Colon (tissue), 2 donors: Measurements from ENCODE around the gene C12orf42.

Source experiments
- FAIRE-seq: peaks from 2 replicates; lab custom pipeline; 2012; peaks lifted over from hg19 to GRCh38; lab: Jason Lieb, UNC
- donor health status: control.
- donor health status: control.

Gene C12orf42

GRCh38 chr12:103423516-103423910, 72.3 kb downstream of the C12orf42 start:
- FAIRE-seq: no peak

GRCh38 chr12:103422746-103423515, 72.8 kb downstream of the C12orf42 start:
- no peak for FAIRE-seq

- no peak for FAIRE-seq
Observed at GRCh38 chr12:103422328-103422727, 73.4 kb downstream of the C12orf42 start.

- no peak for FAIRE-seq
Observed at GRCh38 chr12:103421402-103421801, 74.4 kb downstream of the C12orf42 start.

- no peak for FAIRE-seq
Observed at GRCh38 chr12:103415681-103416080, 80.1 kb downstream of the C12orf42 start.

GRCh38 chr12:103401421-103401820, 94.3 kb downstream of the C12orf42 start:
- no peak for FAIRE-seq

- no peak for FAIRE-seq
Observed at GRCh38 chr12:103399986-103400385, 95.8 kb downstream of the C12orf42 start.

- no peak for FAIRE-seq
Observed at GRCh38 chr12:103397536-103397935, 98.2 kb downstream of the C12orf42 start.

- no peak for FAIRE-seq
Observed at GRCh38 chr12:103392722-103393121, 103.0 kb downstream of the C12orf42 start.

- no peak for FAIRE-seq
Observed at GRCh38 chr12:103391103-103391502, 104.7 kb downstream of the C12orf42 start.

- no peak for FAIRE-seq
Observed at GRCh38 chr12:103387385-103387784, 108.4 kb downstream of the C12orf42 start.

GRCh38 chr12:103386451-103386850, 109.3 kb downstream of the C12orf42 start:
- FAIRE-seq: no peak

- FAIRE-seq: no peak
Observed at GRCh38 chr12:103382736-103383346, 112.9 kb downstream of the C12orf42 start.

GRCh38 chr12:103382119-103382518, 113.6 kb downstream of the C12orf42 start:
- FAIRE-seq: no peak

GRCh38 chr12:103379670-103380069, 116.1 kb downstream of the C12orf42 start:
- FAIRE-seq: no peak

GRCh38 chr12:103373088-103373523, 122.7 kb downstream of the C12orf42 start:
- FAIRE-seq: no peak

GRCh38 chr12:103369929-103370328, 125.8 kb downstream of the C12orf42 start:
- FAIRE-seq: peak; percentile 14

- no peak for FAIRE-seq
Observed at GRCh38 chr12:103368167-103368566, 127.6 kb downstream of the C12orf42 start.

GRCh38 chr12:103354403-103354802, 141.4 kb downstream of the C12orf42 start:
- FAIRE-seq: no peak

- no peak for FAIRE-seq
Observed at GRCh38 chr12:103353913-103354312, 141.9 kb downstream of the C12orf42 start.

- no peak for FAIRE-seq
Observed at GRCh38 chr12:103350116-103350515, 145.7 kb downstream of the C12orf42 start.

- FAIRE-seq: no peak
Observed at GRCh38 chr12:103348935-103349334, 146.8 kb downstream of the C12orf42 start.

- no peak for FAIRE-seq
Observed at GRCh38 chr12:103336940-103337339, 158.8 kb downstream of the C12orf42 start.

GRCh38 chr12:103334466-103334865, 161.3 kb downstream of the C12orf42 start:
- no peak for FAIRE-seq
